H9 (cell line): ENCODE measurements around the gene PRR3. TPM values are rescaled to one million over a fixed set of nuclear protein-coding genes. Genes with fewer than 3 reads are reported as not detected.

Experiments used
- DNase-seq: peaks from one replicate; pipeline ENCODE4 v3.0.0-alpha.2; 2017
- H2AFZ ChIP-seq: one replicate; pipeline ENCODE4 v1.6.1; 2013; ENCODE audit warnings: mild to moderate bottlenecking, low read length, control low read depth, moderate library complexity
- H2AK5ac ChIP-seq: 2 replicates; pipeline ENCODE4 v1.6.1; 2013; ENCODE audit warnings: low read length, control low read depth, mixed read lengths; ENCODE audit not compliant: insufficient read length
- H2BK120ac ChIP-seq: one replicate; pipeline ENCODE4 v1.6.1; 2013; ENCODE audit warnings: low read depth, mild to moderate bottlenecking, low read length, control low read depth, inconsistent platforms; ENCODE audit not compliant: poor library complexity, severe bottlenecking
- H2BK12ac ChIP-seq: 2 replicates; pipeline ENCODE4 v1.6.1; 2013; ENCODE audit warnings: low read length, control low read depth, mixed read lengths, low read depth; ENCODE audit not compliant: insufficient read length
- H2BK15ac ChIP-seq: 2 replicates; pipeline ENCODE4 v1.6.1; 2013; ENCODE audit warnings: low read depth, low read length, control low read depth
- H2BK20ac ChIP-seq: one replicate; pipeline ENCODE4 v1.6.1; 2013; ENCODE audit warnings: low read depth, mild to moderate bottlenecking, low read length, control low read depth, inconsistent platforms; ENCODE audit not compliant: poor library complexity, severe bottlenecking
- H2BK5ac ChIP-seq: 2 replicates; pipeline ENCODE4 v1.6.1; 2013; ENCODE audit warnings: low read length, control low read depth, mixed read lengths; ENCODE audit not compliant: insufficient read length
- H3K14ac ChIP-seq: 2 replicates; pipeline ENCODE4 v1.6.1; 2013; ENCODE audit warnings: low read length, control low read depth; ENCODE audit not compliant: insufficient read depth
- H3K18ac ChIP-seq: 2 replicates; pipeline ENCODE4 v1.6.1; 2013; ENCODE audit warnings: low read depth, mild to moderate bottlenecking, mixed read lengths, low read length, control low read depth; ENCODE audit not compliant: insufficient read length
- H3K23ac ChIP-seq: 2 replicates; pipeline ENCODE4 v1.6.1; 2013; ENCODE audit warnings: low read length, control low read depth, mixed read lengths, low read depth; ENCODE audit not compliant: insufficient read length
- H3K23me2 ChIP-seq: 2 replicates; pipeline ENCODE4 v1.6.1; 2013; ENCODE audit warnings: low read depth, mild to moderate bottlenecking, mixed read lengths, low read length, control low read depth; ENCODE audit not compliant: insufficient read length, poor library complexity, severe bottlenecking
- H3K27ac ChIP-seq: 2 replicates; pipeline ENCODE4 v1.5.1; 2013; ENCODE audit warnings: low read length, control low read depth, mixed read lengths, low read depth; ENCODE audit not compliant: insufficient read length
- H3K27me3 ChIP-seq: 2 replicates; pipeline ENCODE4 v1.6.1; 2013; ENCODE audit warnings: low read length, control low read depth, inconsistent platforms; ENCODE audit not compliant: insufficient read depth
- H3K4ac ChIP-seq: 2 replicates; pipeline ENCODE4 v1.6.1; 2013; ENCODE audit warnings: low read depth, mild to moderate bottlenecking, control low read depth, inconsistent platforms, low read length, moderate library complexity
- H3K4me1 ChIP-seq: 2 replicates; pipeline ENCODE4 v1.6.1; 2013; ENCODE audit warnings: low read length, control low read depth, inconsistent platforms; ENCODE audit not compliant: insufficient read depth
- H3K4me2 ChIP-seq: 2 replicates; pipeline ENCODE4 v1.6.1; 2013; ENCODE audit warnings: low read length, control low read depth, mixed read lengths; ENCODE audit not compliant: insufficient read length, insufficient read depth
- H3K56ac ChIP-seq: 2 replicates; pipeline ENCODE4 v1.6.1; 2013; ENCODE audit warnings: low read depth, mild to moderate bottlenecking, mixed read lengths, low read length, control low read depth; ENCODE audit not compliant: insufficient read length
- H3K79me1 ChIP-seq: 2 replicates; pipeline ENCODE4 v1.6.1; 2013; ENCODE audit warnings: low read depth, mild to moderate bottlenecking, moderate library complexity, low read length, control low read depth, inconsistent platforms; ENCODE audit not compliant: insufficient read depth, poor library complexity, severe bottlenecking
- H3K79me2 ChIP-seq: 2 replicates; pipeline ENCODE4 v1.6.1; 2013; ENCODE audit warnings: low read length, control low read depth, inconsistent platforms; ENCODE audit not compliant: insufficient read depth
- H3K9ac ChIP-seq: 2 replicates; pipeline ENCODE4 v1.6.1; 2013; ENCODE audit warnings: low read length, control low read depth, mixed read lengths; ENCODE audit not compliant: insufficient read length; ENCODE audit errors: extremely low read depth
- H3K9me3 ChIP-seq: one replicate; pipeline ENCODE4 v1.6.1; 2013; ENCODE audit warnings: low read depth, low read length, inconsistent platforms; ENCODE audit not compliant: control insufficient read depth
- H3T11ph ChIP-seq: one replicate; pipeline ENCODE4 v1.6.1; 2013; ENCODE audit warnings: mild to moderate bottlenecking, low read length, control low read depth, inconsistent platforms
- H4K20me1 ChIP-seq: one replicate; pipeline ENCODE4 v1.6.1; 2013; ENCODE audit not compliant: control insufficient read depth, insufficient read length, insufficient read depth
- H4K5ac ChIP-seq: 2 replicates; pipeline ENCODE4 v1.6.1; 2013; ENCODE audit warnings: low read depth, mild to moderate bottlenecking, mixed read lengths, low read length, control low read depth; ENCODE audit not compliant: insufficient read length
- H4K8ac ChIP-seq: replicated peaks from 2 replicates; pipeline ENCODE4 v1.6.1; 2013; ENCODE audit warnings: low read length, control low read depth, mixed read lengths, low read depth; ENCODE audit not compliant: insufficient read length
- H4K91ac ChIP-seq: 2 replicates; pipeline ENCODE4 v1.6.1; 2013; ENCODE audit warnings: low read depth, mild to moderate bottlenecking, moderate library complexity, mixed read lengths, low read length, control low read depth; ENCODE audit not compliant: insufficient read length
- H3K27ac Mint-ChIP-seq, 3 experiments: 2 replicates in 2 of 3; 3 replicates in 1 of 3; pipeline ENCODE4 v1.8.0; 2020 to 2021; ENCODE audit warnings: mixed read lengths in 3 of 3, mild to moderate bottlenecking in 1 of 3, moderate library complexity in 1 of 3
- H3K27me3 Mint-ChIP-seq: 2 replicates; pipeline ENCODE4 v1.8.0; 2021; ENCODE audit warnings: low read depth, mild to moderate bottlenecking, moderate library complexity, mixed read lengths
- H3K36me3 Mint-ChIP-seq, 3 experiments: 2 replicates in 2 of 3; 3 replicates in 1 of 3; pipeline ENCODE4 v1.8.0; 2020 to 2021; ENCODE audit warnings: low read depth in 3 of 3, mixed read lengths in 3 of 3; ENCODE audit not compliant: insufficient read depth in 1 of 3
- H3K4me1 Mint-ChIP-seq, 2 experiments: 2 replicates each; pipeline ENCODE4 v1.8.0; 2020; ENCODE audit warnings: mixed read lengths in 2 of 2
- H3K4me3 Mint-ChIP-seq, 2 experiments: 2 replicates in 1 of 2; 3 replicates in 1 of 2; pipeline ENCODE4 v1.8.0; 2020 to 2021; ENCODE audit warnings: mild to moderate bottlenecking in 2 of 2, mixed read lengths in 2 of 2, moderate library complexity in 1 of 2
- H3K9me3 Mint-ChIP-seq, 2 experiments: 2 replicates in 1 of 2; 3 replicates in 1 of 2; pipeline ENCODE4 v1.8.0; 2020; ENCODE audit warnings: mild to moderate bottlenecking in 2 of 2, mixed read lengths in 2 of 2, moderate library complexity in 1 of 2
- CTCF ChIP-seq: fragments of 200-600 bp; sonication (generic); conservative IDR thresholded peaks from 3 replicates; pipeline ENCODE4 v1.8.0; 2021; ENCODE audit warnings: antibody characterized with exemption, mild to moderate bottlenecking
- WGBS: extraction: QIAGEN DNeasy Blood & Tissue Kit; methylation state at CpG from one replicate; pipeline ENCODE4 v1.1.7; 2013; ENCODE audit warnings: missing lambda C conversion rate, low lambda C conversion rate, mixed read lengths; ENCODE audit not compliant: insufficient read length; ENCODE audit errors: extremely low coverage; 5-methylcytosine and 5-hydroxymethylcytosine counted together
- total RNA-seq: library from RNA; stranded (reverse); gene quantifications from 2 replicates; pipeline ENCODE4 v1.2.1, GENCODE V29; 2021

PRR3 gene
- total RNA-seq, 1 experiment from 2014 or later = 17.0 TPM

- Histone ChIP-seq H3K27ac (no peak overlapping the region), H4K20me1 (no peaks in the 10 kb centered on the region), H3K56ac (no peak overlapping the region), H3K23ac (no peak overlapping the region), H2AK5ac (no peak overlapping the region), H3K4me2 (peak overlapping the region; percentile 82), H3K18ac (no peak overlapping the region), H4K91ac (no peak overlapping the region), H3K27me3 (no peaks in the 10 kb centered on the region), H3K14ac (no peak overlapping the region), H3K23me2 (peaks cover 14% of the 10 kb centered on the region), H2BK120ac (no peak overlapping the region), H4K8ac (no peak overlapping the region), H2BK15ac (no peak overlapping the region), H4K5ac (no peak overlapping the region), H3K9ac (no peak overlapping the region), H2BK12ac (no peak overlapping the region), H3K79me2 (peaks cover 5% of the 10 kb centered on the region; the same call in 1 of the 2 replicates), H2AFZ (no peak overlapping the region), H3K9me3 (no peaks in the 10 kb centered on the region), H3T11ph (no peak overlapping the region), H3K4me1 (no peaks in the 10 kb centered on the region), H3K79me1 (peaks cover 2% of the 10 kb centered on the region), H3K4ac (no peak overlapping the region), H2BK5ac (no peak overlapping the region), H2BK20ac (no peak overlapping the region)
- peaks cover 26 to 72% (median 65%) of the 10 kb centered on the region in 3 experiments for H3K36me3 Mint-ChIP-seq
- WGBS = no CpG with 5 or more reads among the region's 4 CpGs
- no peak overlapping the region for H3K27ac Mint-ChIP-seq
- H3K4me1 Mint-ChIP-seq = peaks cover 12 to 17% of the 10 kb centered on the region in 2 experiments
- H3K4me3 Mint-ChIP-seq = peak overlapping the region; percentile 94 to 95
- TF ChIP-seq CTCF = no peak
- no peak for DNase-seq
- H3K9me3 Mint-ChIP-seq = no peaks in the 10 kb centered on the region; a peak in 1 of 5 replicates
- no peaks in the 10 kb centered on the region for H3K27me3 Mint-ChIP-seq
These were observed 2.7 kb upstream of the PRR3 start for GRCh38 chr6:30554404-30554803.
